ENCODE results near the gene APBB3. TPM values are rescaled to one million over a fixed set of nuclear protein-coding genes. Genes with fewer than 3 reads are reported as not detected.

APBB3 gene
- total RNA-seq, 1 donor from 2014 or later = 47.8 TPM

DNA sequence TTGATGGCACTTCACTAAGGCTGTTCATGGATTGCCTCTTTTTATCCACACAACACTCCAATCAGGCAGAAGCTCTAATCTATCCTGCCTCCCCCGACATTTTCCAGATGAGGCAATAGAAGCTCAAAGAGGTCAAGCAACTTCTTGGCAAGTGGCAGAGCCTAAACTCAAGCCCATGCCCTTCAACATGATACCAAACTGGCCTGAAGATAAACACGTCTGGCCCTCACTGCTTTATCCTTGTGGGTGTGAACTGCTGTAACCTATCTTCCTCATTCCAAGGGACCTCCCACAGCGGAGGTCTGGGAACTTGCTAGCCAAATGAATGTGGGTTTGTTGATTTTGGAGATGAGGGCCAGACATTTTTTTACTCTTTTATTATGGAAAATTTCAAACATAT, 9.8 kb upstream of the APBB3 start:
- H3K27me3 Mint-ChIP-seq = no peaks in the 10 kb centered on the region
- no peaks in the 10 kb centered on the region for H3K9me3 Mint-ChIP-seq (ENCODE audit: low read depth)
- H3K4me1 Mint-ChIP-seq (ENCODE audit: low read depth) = no peaks in the 10 kb centered on the region
- no peak for DNase-seq (ENCODE audit: low spot score, unreplicated experiment)
- no peaks in the 10 kb centered on the region for H3K36me3 Mint-ChIP-seq (ENCODE audit: insufficient read depth)
- TF ChIP-seq, protein P1, sequence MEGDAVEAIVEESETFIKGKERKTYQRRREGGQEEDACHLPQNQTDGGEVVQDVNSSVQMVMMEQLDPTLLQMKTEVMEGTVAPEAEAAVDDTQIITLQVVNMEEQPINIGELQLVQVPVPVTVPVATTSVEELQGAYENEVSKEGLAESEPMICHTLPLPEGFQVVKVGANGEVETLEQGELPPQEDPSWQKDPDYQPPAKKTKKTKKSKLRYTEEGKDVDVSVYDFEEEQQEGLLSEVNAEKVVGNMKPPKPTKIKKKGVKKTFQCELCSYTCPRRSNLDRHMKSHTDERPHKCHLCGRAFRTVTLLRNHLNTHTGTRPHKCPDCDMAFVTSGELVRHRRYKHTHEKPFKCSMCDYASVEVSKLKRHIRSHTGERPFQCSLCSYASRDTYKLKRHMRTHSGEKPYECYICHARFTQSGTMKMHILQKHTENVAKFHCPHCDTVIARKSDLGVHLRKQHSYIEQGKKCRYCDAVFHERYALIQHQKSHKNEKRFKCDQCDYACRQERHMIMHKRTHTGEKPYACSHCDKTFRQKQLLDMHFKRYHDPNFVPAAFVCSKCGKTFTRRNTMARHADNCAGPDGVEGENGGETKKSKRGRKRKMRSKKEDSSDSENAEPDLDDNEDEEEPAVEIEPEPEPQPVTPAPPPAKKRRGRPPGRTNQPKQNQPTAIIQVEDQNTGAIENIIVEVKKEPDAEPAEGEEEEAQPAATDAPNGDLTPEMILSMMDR (IDR thresholded peaks at IDR 0.05; ENCODE audit: unreplicated experiment) = no peak
- no peak overlapping the region for H3K4me3 Mint-ChIP-seq (ENCODE audit: low read depth)
- H3K27ac Mint-ChIP-seq = peak overlapping the region; percentile 61

DNA sequence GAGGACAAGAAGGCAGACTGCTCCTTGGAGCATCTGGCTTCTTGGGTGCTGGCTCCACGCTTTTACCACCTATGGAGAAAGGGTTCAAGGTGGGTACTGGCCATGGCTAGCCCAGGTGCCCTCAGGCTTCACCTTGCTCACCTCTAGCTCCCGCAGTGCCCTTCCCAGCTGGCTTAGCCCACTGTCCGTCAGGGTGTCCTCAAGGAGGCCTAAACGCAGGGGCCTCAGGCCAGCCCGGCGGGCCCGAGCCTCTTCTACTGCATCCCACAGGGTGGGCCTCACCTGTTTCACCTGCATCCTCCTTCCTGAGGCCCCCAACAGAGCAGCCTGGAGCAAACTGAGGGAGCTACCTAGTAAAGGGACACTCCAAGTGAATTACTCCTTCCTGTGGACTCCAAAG, 9.3 kb upstream of the APBB3 start:
- no peaks in the 10 kb centered on the region for H3K9me3 Mint-ChIP-seq (ENCODE audit: low read depth)
- no peak for DNase-seq (ENCODE audit: low spot score, unreplicated experiment)
- no peaks in the 10 kb centered on the region for H3K27me3 Mint-ChIP-seq
- no peaks in the 10 kb centered on the region for H3K36me3 Mint-ChIP-seq (ENCODE audit: insufficient read depth)
- no peak overlapping the region for H3K27ac Mint-ChIP-seq
- TF ChIP-seq, protein P1 (IDR thresholded peaks at IDR 0.05; ENCODE audit: unreplicated experiment) = no peak
- H3K4me3 Mint-ChIP-seq (ENCODE audit: low read depth) = no peak overlapping the region
- H3K4me1 Mint-ChIP-seq (ENCODE audit: low read depth) = no peaks in the 10 kb centered on the region

DNA sequence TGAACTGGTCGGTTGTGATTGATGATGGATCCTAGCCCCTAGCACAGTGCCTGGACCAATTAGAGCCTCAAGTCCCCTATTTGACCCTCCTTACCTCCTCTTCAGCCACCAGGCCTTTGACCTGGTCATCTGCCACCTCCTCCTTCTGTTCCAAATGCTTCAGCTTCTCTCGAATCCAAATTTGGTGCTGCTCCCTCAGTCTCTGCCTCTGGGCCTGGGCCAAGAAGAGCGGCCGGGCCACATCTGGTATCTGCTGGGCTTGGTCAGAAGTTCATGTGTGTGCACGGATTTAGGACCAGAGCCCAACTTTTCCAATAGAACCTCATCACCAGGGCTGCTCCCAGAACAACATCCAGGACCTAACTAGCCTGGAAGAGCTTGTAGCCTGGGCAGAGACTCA, 6.7 kb upstream of the APBB3 start:
- no peak overlapping the region for H3K4me3 Mint-ChIP-seq (ENCODE audit: low read depth)
- H3K27ac Mint-ChIP-seq = no peak overlapping the region
- DNase-seq (ENCODE audit: low spot score, unreplicated experiment) = no peak
- TF ChIP-seq, protein P1 (IDR thresholded peaks at IDR 0.05; ENCODE audit: unreplicated experiment) = no peak
- no peaks in the 10 kb centered on the region for H3K27me3 Mint-ChIP-seq
- peaks cover 4% of the 10 kb centered on the region for H3K36me3 Mint-ChIP-seq (ENCODE audit: insufficient read depth)
- H3K4me1 Mint-ChIP-seq (ENCODE audit: low read depth) = no peaks in the 10 kb centered on the region
- no peaks in the 10 kb centered on the region for H3K9me3 Mint-ChIP-seq (ENCODE audit: low read depth)

DNA sequence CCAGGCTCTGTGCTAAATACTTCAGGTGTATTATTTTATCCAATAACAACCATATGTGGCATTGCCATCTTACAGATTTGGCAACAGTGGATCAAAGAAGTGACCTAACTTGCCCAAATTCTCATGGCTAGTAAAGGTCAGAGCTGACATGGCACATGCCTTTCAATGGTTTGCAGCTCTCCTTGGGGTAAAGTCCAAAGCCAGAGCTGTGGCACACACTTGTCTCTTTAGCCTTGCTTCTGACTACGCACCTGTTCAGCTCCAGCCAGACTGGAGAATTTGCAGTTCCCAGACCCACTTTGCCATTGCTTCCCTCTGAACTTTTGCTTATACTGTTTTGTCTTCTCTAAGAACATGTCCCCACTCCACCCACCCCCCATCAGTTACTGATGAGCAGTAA, 6.1 kb upstream of the APBB3 start:
- TF ChIP-seq, protein P1 (IDR thresholded peaks at IDR 0.05; ENCODE audit: unreplicated experiment) = no peak
- no peak for DNase-seq (ENCODE audit: low spot score, unreplicated experiment)
- Mint-ChIP-seq H3K9me3 (ENCODE audit: low read depth) (no peaks in the 10 kb centered on the region), H3K4me3 (ENCODE audit: low read depth) (no peak overlapping the region), H3K27me3 (no peaks in the 10 kb centered on the region), H3K27ac (no peak overlapping the region), H3K36me3 (ENCODE audit: insufficient read depth) (peaks cover 6% of the 10 kb centered on the region), H3K4me1 (ENCODE audit: low read depth) (peaks cover 6% of the 10 kb centered on the region)

DNA sequence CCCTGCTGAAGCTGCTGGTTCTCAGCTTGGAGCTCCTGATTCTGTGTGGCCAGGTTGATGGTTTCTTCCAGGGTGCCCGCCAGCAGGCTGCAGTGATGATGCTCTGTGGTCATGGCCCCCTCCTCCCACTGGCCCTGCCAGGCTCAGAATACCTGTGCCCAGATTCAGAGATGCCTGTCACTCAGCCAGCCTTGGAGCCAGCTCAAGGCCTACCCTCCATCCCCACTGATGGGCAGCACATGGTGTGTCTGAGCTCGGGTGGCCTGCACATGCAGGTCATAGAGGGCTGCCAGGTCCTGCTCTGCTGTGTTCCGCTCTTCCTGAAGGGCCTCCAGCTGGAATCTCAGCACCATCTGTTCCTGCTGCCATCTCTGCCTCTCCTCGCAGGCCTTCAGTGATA, 5.7 kb upstream of the APBB3 start:
- TF ChIP-seq, protein P1 (IDR thresholded peaks at IDR 0.05; ENCODE audit: unreplicated experiment) = no peak
- Mint-ChIP-seq H3K4me3 (ENCODE audit: low read depth) (no peak overlapping the region), H3K27ac (no peak overlapping the region), H3K27me3 (no peaks in the 10 kb centered on the region), H3K9me3 (ENCODE audit: low read depth) (no peaks in the 10 kb centered on the region), H3K4me1 (ENCODE audit: low read depth) (peaks cover 9% of the 10 kb centered on the region), H3K36me3 (ENCODE audit: insufficient read depth) (peaks cover 6% of the 10 kb centered on the region)
- no peak for DNase-seq (ENCODE audit: low spot score, unreplicated experiment)

All from progenitor cell of endocrine pancreas (in vitro differentiated cells).